ENCODE data around the gene BPHL.

- TF ChIP-seq CTCF (IDR thresholded peaks at IDR 0.05) (no peak), POLR2AphosphoS5 (IDR thresholded peaks at IDR 0.05; ENCODE audit: low read depth, low read length) (no peak)
Observed at GRCh38 chr6:3136292-3137011, 17.9 kb downstream of the BPHL start.

Measured in Panc1 (cell line).